Uterus (tissue), 4 donors: ENCODE results near the gene TMEM260. TPM values are rescaled to one million over a fixed set of nuclear protein-coding genes. Genes with fewer than 3 reads are reported as not detected.
"Not testable (repeated sequence)": the region's sequence is repeated elsewhere in the genome, so short reads cannot be mapped to it uniquely, and the experiment has no call there.

Source experiments
- DNase-seq, 2 donors: peaks; one replicate each; pipeline ENCODE4 v3.0.0-alpha.2; 2019 to 2020
- H3K27ac ChIP-seq, 2 donors: fragments of 200-600 bp; sonication (generic); 1 replicate in 1 of 2; 2 replicates in 1 of 2; pipeline ENCODE4 v1.5.1; 2016 to 2018
- H3K27me3 ChIP-seq, 2 donors: fragments of 200-600 bp; sonication (generic); one replicate each; pipeline ENCODE4 v1.5.1; 2018 to 2019; ENCODE audit warnings: control low read depth in 1 of 2
- H3K36me3 ChIP-seq, 2 donors: fragments of 200-600 bp; sonication (generic); one replicate each; pipeline ENCODE4 v1.5.1; 2019; ENCODE audit warnings: control low read depth in 1 of 2
- H3K4me1 ChIP-seq, 2 donors: fragments of 200-600 bp; sonication (generic); one replicate each; pipeline ENCODE4 v1.5.1; 2018 to 2019; ENCODE audit warnings: control low read depth in 1 of 2
- H3K4me3 ChIP-seq, 2 donors: fragments of 200-600 bp; sonication (generic); 1 replicate in 1 of 2; 2 replicates in 1 of 2; pipeline ENCODE4 v1.5.1; 2018 to 2019; ENCODE audit warnings: mild to moderate bottlenecking in 1 of 2
- H3K9me3 ChIP-seq, 2 donors: fragments of 200-600 bp; sonication (generic); one replicate each; pipeline ENCODE4 v1.5.1; 2019; ENCODE audit warnings: control low read depth in 1 of 2
- POLR2A ChIP-seq, 2 donors: fragments of 450-650 bp; IDR thresholded peaks; one replicate each; pipeline ENCODE4 v1.6.1; 2016; ENCODE audit warnings: antibody characterized with exemption in 2 of 2, mild to moderate bottlenecking in 1 of 2, moderate library complexity in 1 of 2
- intact Hi-C: fragments of 100-400 bp; cut with DNase I; formaldehyde crosslinking; loops from one replicate; pipeline ENCODE4 v1.15.1; 2023; ENCODE audit warnings: low total_unique reads
- total RNA-seq, 4 donors: library from RNA; depleted of rRNA in 3 of 4; stranded (reverse); fragments of >200 nt in 3 of 4; gene quantifications; one replicate each; pipeline versions ENCODE4 v1.1.0 to v1.2.4, GENCODE V29; 2014 to 2023
- TF ChIP-seq, protein P1 (sequence below), 4 experiments: fragments of 200-600 bp in 2 of 4; fragments of 450-650 bp in 2 of 4; sonication (generic) in 2 of 4; IDR thresholded peaks; one replicate each; pipeline ENCODE4 v1.5.1; 2016 to 2019; ENCODE audit warnings: antibody characterized with exemption in 4 of 4, mild to moderate bottlenecking in 2 of 4, moderate library complexity in 1 of 4
- donor health status: DM: yes; HTN: yes; CAD: no.

TMEM260 gene
- total RNA-seq, 4 donors from 2014 or later, result 6.9 to 35.9 (median 24.4) TPM

DNA sequence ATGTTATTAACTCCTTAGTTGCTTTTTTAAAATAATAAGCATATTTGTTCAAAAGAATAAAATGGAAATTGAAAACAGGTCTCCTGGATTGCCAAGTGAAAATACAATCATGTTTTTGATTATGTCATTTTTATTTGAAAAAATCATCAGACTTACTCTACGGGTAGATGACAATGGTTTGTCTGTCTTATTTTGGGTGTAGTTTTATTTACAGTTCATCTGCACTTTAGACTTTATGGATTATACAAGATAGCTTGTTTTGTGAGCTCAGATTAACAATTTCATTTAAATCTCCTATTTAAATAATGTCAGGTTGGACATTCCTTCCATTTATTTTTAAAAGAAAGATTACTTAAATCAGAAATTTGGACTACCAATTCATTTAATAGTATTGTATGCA is 14.8 kb downstream of the TMEM260 start:
- intact Hi-C loops, result no loop called here
- TF ChIP-seq, protein P1, sequence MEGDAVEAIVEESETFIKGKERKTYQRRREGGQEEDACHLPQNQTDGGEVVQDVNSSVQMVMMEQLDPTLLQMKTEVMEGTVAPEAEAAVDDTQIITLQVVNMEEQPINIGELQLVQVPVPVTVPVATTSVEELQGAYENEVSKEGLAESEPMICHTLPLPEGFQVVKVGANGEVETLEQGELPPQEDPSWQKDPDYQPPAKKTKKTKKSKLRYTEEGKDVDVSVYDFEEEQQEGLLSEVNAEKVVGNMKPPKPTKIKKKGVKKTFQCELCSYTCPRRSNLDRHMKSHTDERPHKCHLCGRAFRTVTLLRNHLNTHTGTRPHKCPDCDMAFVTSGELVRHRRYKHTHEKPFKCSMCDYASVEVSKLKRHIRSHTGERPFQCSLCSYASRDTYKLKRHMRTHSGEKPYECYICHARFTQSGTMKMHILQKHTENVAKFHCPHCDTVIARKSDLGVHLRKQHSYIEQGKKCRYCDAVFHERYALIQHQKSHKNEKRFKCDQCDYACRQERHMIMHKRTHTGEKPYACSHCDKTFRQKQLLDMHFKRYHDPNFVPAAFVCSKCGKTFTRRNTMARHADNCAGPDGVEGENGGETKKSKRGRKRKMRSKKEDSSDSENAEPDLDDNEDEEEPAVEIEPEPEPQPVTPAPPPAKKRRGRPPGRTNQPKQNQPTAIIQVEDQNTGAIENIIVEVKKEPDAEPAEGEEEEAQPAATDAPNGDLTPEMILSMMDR (IDR thresholded peaks at IDR 0.05), result no peak
- no peaks in the 10 kb centered on the region for H3K36me3 ChIP-seq
- no peak overlapping the region for H3K4me3 ChIP-seq
- no peak overlapping the region for H3K27ac ChIP-seq
- H3K4me1 ChIP-seq, result no peaks in the 10 kb centered on the region
- no peak for DNase-seq
- H3K27me3 ChIP-seq, result no peaks in the 10 kb centered on the region
- H3K9me3 ChIP-seq, result no peaks in the 10 kb centered on the region

DNA sequence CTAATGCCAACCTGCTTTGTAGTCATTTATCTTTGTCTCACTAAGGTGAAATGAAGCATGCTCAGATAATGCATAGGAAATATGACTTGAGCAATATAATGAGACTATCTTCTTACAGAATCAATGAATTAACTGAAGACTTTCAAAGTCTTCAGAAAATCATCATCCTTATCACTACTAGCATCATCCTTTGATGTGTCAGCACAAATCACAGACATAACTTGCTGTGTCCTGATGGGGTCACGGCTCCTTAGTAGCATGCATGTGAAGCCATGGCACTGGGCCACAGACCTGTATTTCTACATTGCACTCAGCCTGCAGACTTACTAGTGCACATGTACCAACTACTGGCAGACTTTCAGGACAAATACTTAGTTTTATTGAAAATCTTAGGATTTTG is 18.9 kb downstream of the TMEM260 start:
- H3K9me3 ChIP-seq, result no peaks in the 10 kb centered on the region
- no peak overlapping the region for H3K27ac ChIP-seq
- H3K27me3 ChIP-seq, result no peaks in the 10 kb centered on the region
- no peaks in the 10 kb centered on the region for H3K36me3 ChIP-seq
- no peak for DNase-seq
- intact Hi-C loops, result no loop called here
- no peak overlapping the region for H3K4me3 ChIP-seq
- TF ChIP-seq POLR2A (IDR thresholded peaks at IDR 0.05), result no peak
- TF ChIP-seq, protein P1 (IDR thresholded peaks at IDR 0.05), result no peak
- no peaks in the 10 kb centered on the region for H3K4me1 ChIP-seq

DNA sequence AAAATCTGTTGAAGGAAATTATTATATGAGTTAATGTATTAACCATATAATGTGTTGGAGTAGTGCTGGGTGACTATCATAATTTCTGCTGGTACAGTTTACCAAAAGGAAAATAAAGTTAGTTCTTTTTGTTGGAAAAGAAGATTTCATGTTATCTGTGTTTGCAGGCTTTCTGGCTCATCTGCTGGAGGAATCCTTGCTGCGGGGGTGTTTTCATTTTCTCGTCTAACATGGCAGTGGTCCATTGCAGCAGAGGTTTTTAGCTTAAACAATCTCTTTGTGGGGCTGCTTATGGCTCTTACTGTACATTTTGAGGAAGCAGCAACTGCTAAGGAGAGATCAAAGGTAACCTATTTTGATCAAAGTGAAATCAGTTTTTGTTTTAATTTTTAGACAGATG is 24.1 kb downstream of the TMEM260 start:
- Histone ChIP-seq H3K4me1 (no peaks in the 10 kb centered on the region), H3K36me3 (no peaks in the 10 kb centered on the region), H3K4me3 (no peak overlapping the region), H3K9me3 (no peaks in the 10 kb centered on the region), H3K27ac (no peak overlapping the region), H3K27me3 (no peaks in the 10 kb centered on the region)
- DNase-seq, result no peak
- intact Hi-C loops, result no loop called here
- TF ChIP-seq POLR2A (IDR thresholded peaks at IDR 0.05), result no peak
- TF ChIP-seq, protein P1 (IDR thresholded peaks at IDR 0.05), result no peak

DNA sequence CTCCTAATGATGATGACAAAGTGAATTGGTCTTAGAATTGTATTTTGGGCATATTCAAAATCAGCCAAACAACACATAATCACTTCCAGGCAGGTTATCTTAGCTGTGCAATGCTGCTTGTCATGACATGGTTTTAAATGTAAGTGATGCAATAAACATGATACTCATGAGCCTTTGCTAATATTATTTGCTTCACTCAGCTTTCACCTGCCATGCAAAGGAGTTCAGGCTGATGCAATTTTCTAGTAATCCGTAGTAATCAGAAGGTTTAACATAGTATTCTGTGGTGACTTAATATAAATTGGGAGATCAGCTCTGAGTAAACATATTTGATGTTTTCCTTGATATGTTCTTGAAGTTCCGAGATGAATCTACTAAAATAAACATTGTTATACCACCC is 29.1 kb downstream of the TMEM260 start:
- no peaks in the 10 kb centered on the region for H3K4me1 ChIP-seq
- no peak overlapping the region for H3K4me3 ChIP-seq
- H3K36me3 ChIP-seq, result no peaks in the 10 kb centered on the region
- no peak overlapping the region for H3K27ac ChIP-seq
- no peak for TF ChIP-seq POLR2A (IDR thresholded peaks at IDR 0.05)
- TF ChIP-seq, protein P1 (IDR thresholded peaks at IDR 0.05), result no peak
- H3K9me3 ChIP-seq, result no peaks in the 10 kb centered on the region
- intact Hi-C loops, result no loop called here
- H3K27me3 ChIP-seq, result no peaks in the 10 kb centered on the region
- DNase-seq, result no peak

DNA sequence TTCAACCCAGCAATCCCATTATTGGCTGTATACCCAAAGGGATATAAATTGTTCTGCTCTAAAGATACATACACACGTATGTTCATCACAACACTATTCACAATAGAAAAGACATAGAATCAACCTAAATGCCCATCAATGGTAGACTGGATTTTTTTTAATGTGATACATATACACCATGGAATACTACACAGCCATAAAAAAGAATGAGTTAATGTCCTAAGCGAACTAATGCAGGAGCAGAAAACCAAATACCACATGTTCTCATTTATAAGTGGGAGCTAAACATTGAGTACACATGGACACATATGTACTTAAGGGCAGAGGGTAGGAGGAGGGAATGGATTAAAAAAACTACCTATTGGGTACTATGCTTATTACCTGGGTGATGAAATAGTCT is 32.1 kb downstream of the TMEM260 start:
- H3K4me1 ChIP-seq, DNase-seq, H3K4me3 ChIP-seq, H3K36me3 ChIP-seq, H3K27ac ChIP-seq, intact Hi-C loops, H3K9me3 ChIP-seq, H3K27me3 ChIP-seq: not testable (repeated sequence)

DNA sequence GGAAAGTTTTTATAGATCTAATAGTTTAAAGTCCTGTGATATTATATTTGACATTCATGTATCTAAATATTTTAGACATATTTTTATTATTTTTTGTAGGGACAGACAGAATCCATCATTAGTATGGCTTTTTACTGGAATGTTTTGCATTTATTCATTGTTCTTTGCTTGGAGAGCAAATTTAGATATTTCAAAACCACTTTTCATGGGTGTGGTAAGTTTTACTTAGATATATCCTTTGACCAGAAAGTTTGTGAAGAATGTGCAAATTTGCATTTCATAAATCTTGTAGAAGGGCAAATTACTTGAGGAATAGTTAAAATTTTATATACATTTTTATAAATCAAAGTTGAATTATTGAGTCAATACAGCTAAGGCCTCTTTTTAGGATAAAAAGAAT is 37.5 kb downstream of the TMEM260 start:
- no peaks in the 10 kb centered on the region for H3K36me3 ChIP-seq
- no peaks in the 10 kb centered on the region for H3K4me1 ChIP-seq

More for the DNA sequence above, 37.5 kb downstream of the TMEM260 start:
- Histone ChIP-seq H3K27ac (no peak overlapping the region), H3K27me3 (no peaks in the 10 kb centered on the region), H3K9me3 (no peaks in the 10 kb centered on the region), H3K4me3 (no peak overlapping the region)
- intact Hi-C loops, result no loop called here
- no peak for DNase-seq
- TF ChIP-seq, protein P1 (IDR thresholded peaks at IDR 0.05), result no peak
- TF ChIP-seq POLR2A (IDR thresholded peaks at IDR 0.05), result no peak
